Measurements from ENCODE around the gene PRX. TPM values are rescaled to one million over a fixed set of nuclear protein-coding genes. Genes with fewer than 3 reads are reported as not detected.

Gene PRX
- total RNA-seq, 1 donor from 2014 or later: 51.5 TPM

DNA sequence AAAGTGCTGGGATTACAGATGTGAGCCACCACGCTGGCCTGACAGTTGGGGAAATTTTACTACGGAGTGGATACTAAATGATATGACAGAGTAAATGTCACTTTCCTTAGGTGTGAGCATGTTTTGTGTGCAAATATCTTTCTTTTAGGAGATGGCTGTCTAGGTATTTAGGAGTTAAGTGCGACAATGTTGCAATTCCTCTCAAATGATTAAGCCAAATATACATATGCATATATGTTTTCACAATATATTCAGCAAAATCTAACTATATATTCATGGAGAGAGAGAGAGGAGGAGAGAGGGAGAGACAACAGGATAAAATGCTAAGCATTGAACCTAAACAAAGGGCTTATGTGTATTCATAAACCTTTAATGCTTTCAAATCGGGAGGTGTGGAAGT is 36.3 kb upstream of the PRX start:
- intact Hi-C loops (cut with DNase I): no loop called here
- Histone ChIP-seq H3K4me1 (peaks cover 6% of the 10 kb centered on the region), H3K9me3 (no peaks in the 10 kb centered on the region), H3K4me3 (no peak overlapping the region), H3K27ac (no peak overlapping the region), H3K27me3 (ENCODE audit: low read depth) (no peaks in the 10 kb centered on the region), H3K36me3 (peaks cover 47% of the 10 kb centered on the region)
- ATAC-seq: no peak
- no peak for DNase-seq
- no peak for TF ChIP-seq CTCF (IDR thresholded peaks at IDR 0.05)

GRCh38 chr19:40446263-40446784 is 33.1 kb upstream of the PRX start:
- peaks cover 51% of the 10 kb centered on the region for H3K36me3 ChIP-seq

GRCh38 chr19:40445780-40446262 is 32.6 kb upstream of the PRX start:
- no peaks in the 10 kb centered on the region for H3K27me3 ChIP-seq (ENCODE audit: low read depth)
- intact Hi-C loops (cut with DNase I): no loop called here
- H3K4me1 ChIP-seq: peaks cover 24% of the 10 kb centered on the region
- DNase-seq (no peak), ATAC-seq (no peak)
- H3K9me3 ChIP-seq: no peaks in the 10 kb centered on the region
- no peak overlapping the region for H3K4me3 ChIP-seq
- H3K27ac ChIP-seq: no peak overlapping the region
- peaks cover 51% of the 10 kb centered on the region for H3K36me3 ChIP-seq
- no peak for TF ChIP-seq CTCF (IDR thresholded peaks at IDR 0.05)

More at GRCh38 chr19:40446263-40446784, 33.1 kb upstream of the PRX start:
- no peak for ATAC-seq
- Histone ChIP-seq H3K4me3 (no peak overlapping the region), H3K27me3 (ENCODE audit: low read depth) (no peaks in the 10 kb centered on the region), H3K9me3 (no peaks in the 10 kb centered on the region), H3K4me1 (peaks cover 19% of the 10 kb centered on the region), H3K27ac (no peak overlapping the region)
- no peak for DNase-seq
- intact Hi-C loops (cut with DNase I): no loop called here
- no peak for TF ChIP-seq CTCF (IDR thresholded peaks at IDR 0.05)

GRCh38 chr19:40444825-40445312 is 31.7 kb upstream of the PRX start:
- no peak for TF ChIP-seq CTCF (IDR thresholded peaks at IDR 0.05)
- Histone ChIP-seq H3K4me3 (peak overlapping the region; percentile 63), H3K36me3 (peaks cover 55% of the 10 kb centered on the region), H3K9me3 (no peaks in the 10 kb centered on the region), H3K4me1 (peaks cover 29% of the 10 kb centered on the region), H3K27ac (peak overlapping the region; percentile 84), H3K27me3 (ENCODE audit: low read depth) (no peaks in the 10 kb centered on the region)
- ATAC-seq (no peak), DNase-seq (no peak)
- intact Hi-C loops (cut with DNase I): no loop called here

GRCh38 chr19:40444000-40444824 is 31.0 kb upstream of the PRX start, which contains the start of gene SERTAD3:
Gene SERTAD3, minus strand, starts transcription at chr19:40444335. Its CDS starts 2,255 bp downstream, at chr19:40442080.
- Histone ChIP-seq H3K4me1 (peaks cover 29% of the 10 kb centered on the region), H3K27me3 (ENCODE audit: low read depth) (no peaks in the 10 kb centered on the region), H3K4me3 (peak within 1 kb of the TSS; percentile 63), H3K27ac (peak within 1 kb of the TSS; percentile 84), H3K9me3 (no peaks in the 10 kb centered on the region), H3K36me3 (peaks cover 49% of the 10 kb centered on the region)
- DNase-seq (peak; percentile 99), ATAC-seq (peak; percentile 93 to 95)
- TF ChIP-seq CTCF (IDR thresholded peaks at IDR 0.05): peak; percentile 16
- intact Hi-C loops (cut with DNase I): no loop called here
